ENCODE measurements around the gene FRG2.
"Not testable (repeated sequence)": the region's sequence is repeated elsewhere in the genome, so short reads cannot be mapped to it uniquely, and the experiment has no call there.

DNA sequence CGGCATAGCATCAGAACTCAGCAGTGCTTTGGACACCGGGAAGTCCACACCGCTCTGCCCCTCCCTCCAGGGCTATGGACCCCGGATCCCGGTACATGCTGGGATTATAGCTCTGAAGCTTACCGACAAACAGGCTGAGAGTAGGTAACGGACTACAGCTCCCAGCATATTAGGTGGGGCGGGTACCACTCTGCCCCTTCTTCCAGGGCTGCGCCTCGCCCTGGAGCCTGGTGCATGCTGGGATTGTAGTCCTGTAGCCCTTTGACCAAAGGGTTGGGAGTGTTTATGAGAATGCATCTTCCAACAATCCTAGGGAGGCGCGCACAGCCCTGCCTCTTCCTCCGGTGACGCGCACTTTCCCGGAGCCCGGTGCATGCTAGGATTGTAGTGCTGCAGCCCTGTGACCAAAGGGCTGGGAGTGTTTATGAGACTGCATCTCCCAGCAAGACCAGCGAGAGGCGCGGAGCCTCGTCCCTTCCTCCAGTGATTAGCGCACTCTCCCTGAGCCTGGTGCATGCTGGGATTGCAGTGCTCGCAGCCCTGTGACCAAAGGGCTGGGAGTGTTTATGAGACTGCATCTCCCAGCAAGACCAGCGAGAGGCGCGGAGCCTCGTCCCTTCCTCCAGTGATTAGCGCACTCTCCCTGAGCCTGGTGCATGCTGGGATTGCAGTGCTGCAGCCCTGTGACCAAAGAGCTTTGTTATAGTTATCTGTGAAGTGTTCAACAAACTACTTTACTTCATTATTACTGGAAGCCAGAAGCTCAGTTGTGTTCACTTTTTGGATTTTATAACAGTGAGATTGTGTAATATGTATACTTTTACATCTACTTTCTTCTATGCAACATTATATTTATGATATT is 22.6 kb upstream of the FRG2 start:
- TF ChIP-seq, protein P1, sequence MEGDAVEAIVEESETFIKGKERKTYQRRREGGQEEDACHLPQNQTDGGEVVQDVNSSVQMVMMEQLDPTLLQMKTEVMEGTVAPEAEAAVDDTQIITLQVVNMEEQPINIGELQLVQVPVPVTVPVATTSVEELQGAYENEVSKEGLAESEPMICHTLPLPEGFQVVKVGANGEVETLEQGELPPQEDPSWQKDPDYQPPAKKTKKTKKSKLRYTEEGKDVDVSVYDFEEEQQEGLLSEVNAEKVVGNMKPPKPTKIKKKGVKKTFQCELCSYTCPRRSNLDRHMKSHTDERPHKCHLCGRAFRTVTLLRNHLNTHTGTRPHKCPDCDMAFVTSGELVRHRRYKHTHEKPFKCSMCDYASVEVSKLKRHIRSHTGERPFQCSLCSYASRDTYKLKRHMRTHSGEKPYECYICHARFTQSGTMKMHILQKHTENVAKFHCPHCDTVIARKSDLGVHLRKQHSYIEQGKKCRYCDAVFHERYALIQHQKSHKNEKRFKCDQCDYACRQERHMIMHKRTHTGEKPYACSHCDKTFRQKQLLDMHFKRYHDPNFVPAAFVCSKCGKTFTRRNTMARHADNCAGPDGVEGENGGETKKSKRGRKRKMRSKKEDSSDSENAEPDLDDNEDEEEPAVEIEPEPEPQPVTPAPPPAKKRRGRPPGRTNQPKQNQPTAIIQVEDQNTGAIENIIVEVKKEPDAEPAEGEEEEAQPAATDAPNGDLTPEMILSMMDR (IDR thresholded peaks at IDR 0.05): not testable (repeated sequence)
- TF ChIP-seq NFE2L2 (conservative IDR thresholded peaks at IDR 0.05; ENCODE audit: low read length); MAFK (IDR thresholded peaks at IDR 0.05; ENCODE audit: partially characterized antibody); EP300 (IDR thresholded peaks at IDR 0.05); JUN (IDR thresholded peaks at IDR 0.05); POLR2A (IDR thresholded peaks at IDR 0.05; ENCODE audit: low read length); SMC3 (IDR thresholded peaks at IDR 0.05): not testable (repeated sequence)
- TF ChIP-seq, protein P2, sequence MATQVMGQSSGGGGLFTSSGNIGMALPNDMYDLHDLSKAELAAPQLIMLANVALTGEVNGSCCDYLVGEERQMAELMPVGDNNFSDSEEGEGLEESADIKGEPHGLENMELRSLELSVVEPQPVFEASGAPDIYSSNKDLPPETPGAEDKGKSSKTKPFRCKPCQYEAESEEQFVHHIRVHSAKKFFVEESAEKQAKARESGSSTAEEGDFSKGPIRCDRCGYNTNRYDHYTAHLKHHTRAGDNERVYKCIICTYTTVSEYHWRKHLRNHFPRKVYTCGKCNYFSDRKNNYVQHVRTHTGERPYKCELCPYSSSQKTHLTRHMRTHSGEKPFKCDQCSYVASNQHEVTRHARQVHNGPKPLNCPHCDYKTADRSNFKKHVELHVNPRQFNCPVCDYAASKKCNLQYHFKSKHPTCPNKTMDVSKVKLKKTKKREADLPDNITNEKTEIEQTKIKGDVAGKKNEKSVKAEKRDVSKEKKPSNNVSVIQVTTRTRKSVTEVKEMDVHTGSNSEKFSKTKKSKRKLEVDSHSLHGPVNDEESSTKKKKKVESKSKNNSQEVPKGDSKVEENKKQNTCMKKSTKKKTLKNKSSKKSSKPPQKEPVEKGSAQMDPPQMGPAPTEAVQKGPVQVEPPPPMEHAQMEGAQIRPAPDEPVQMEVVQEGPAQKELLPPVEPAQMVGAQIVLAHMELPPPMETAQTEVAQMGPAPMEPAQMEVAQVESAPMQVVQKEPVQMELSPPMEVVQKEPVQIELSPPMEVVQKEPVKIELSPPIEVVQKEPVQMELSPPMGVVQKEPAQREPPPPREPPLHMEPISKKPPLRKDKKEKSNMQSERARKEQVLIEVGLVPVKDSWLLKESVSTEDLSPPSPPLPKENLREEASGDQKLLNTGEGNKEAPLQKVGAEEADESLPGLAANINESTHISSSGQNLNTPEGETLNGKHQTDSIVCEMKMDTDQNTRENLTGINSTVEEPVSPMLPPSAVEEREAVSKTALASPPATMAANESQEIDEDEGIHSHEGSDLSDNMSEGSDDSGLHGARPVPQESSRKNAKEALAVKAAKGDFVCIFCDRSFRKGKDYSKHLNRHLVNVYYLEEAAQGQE (IDR thresholded peaks at IDR 0.05): not testable (repeated sequence)
- TF ChIP-seq, protein P3, sequence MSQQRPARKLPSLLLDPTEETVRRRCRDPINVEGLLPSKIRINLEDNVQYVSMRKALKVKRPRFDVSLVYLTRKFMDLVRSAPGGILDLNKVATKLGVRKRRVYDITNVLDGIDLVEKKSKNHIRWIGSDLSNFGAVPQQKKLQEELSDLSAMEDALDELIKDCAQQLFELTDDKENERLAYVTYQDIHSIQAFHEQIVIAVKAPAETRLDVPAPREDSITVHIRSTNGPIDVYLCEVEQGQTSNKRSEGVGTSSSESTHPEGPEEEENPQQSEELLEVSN (IDR thresholded peaks at IDR 0.05; ENCODE audit: borderline replicate concordance, low read depth): not testable (repeated sequence)

All from A549 (cell line).